SK-N-SH (cell line): ENCODE results near the gene NDST4.

Source experiments
- CTCF ChIP-seq: fragments of 200-600 bp; sonication (generic); IDR thresholded peaks from 2 replicates; pipeline ENCODE4 v1.6.1; 2017; ENCODE audit warnings: antibody characterized with exemption, mild to moderate bottlenecking, moderate library complexity
- JUND ChIP-seq: IDR thresholded peaks from 2 replicates; pipeline ENCODE4 v1.4.0; 2012
- MXI1 ChIP-seq: IDR thresholded peaks from 2 replicates; pipeline ENCODE4 v1.6.1; 2012; ENCODE audit warnings: mild to moderate bottlenecking, low read depth, low read length, improper control_type of control experiment
- PBX3 ChIP-seq: IDR thresholded peaks from 2 replicates; pipeline ENCODE4; 2012
- REST ChIP-seq: IDR thresholded peaks from 2 replicates; pipeline ENCODE4 v1.6.1; 2012; ENCODE audit warnings: mild to moderate bottlenecking, low read depth, low read length, moderate library complexity

- no peak for TF ChIP-seq REST
- TF ChIP-seq CTCF: no peak
- TF ChIP-seq JUND: no peak
- no peak for TF ChIP-seq PBX3
- no peak for TF ChIP-seq MXI1
These were observed 186.8 kb downstream of the NDST4 start for GRCh38 chr4:114926583-114926982.
